Right cardiac atrium (tissue), 5 donors: ENCODE results near the gene FAIM2. TPM values are rescaled to one million over a fixed set of nuclear protein-coding genes. Genes with fewer than 3 reads are reported as not detected.

Experiments
- ATAC-seq, 2 donors: fragments of 200-7000 bp; cut with Tn5 transposase; one replicate each; pipeline versions ENCODE4 v1.8.0 to v1.9.1; 2020; ENCODE audit warnings: moderate library complexity in 2 of 2, mild to moderate bottlenecking in 1 of 2
- DNase-seq, 3 donors: peaks; one replicate each; pipeline ENCODE4 v3.0.0-alpha.2; 2020
- H3K27ac ChIP-seq: one replicate; pipeline ENCODE4 v1.5.1; 2013; ENCODE audit warnings: mild to moderate bottlenecking, low read length, control low read depth, moderate library complexity
- H3K27me3 ChIP-seq: one replicate; pipeline ENCODE4 v1.6.1; 2013; ENCODE audit not compliant: control insufficient read depth, insufficient read depth
- H3K4me1 ChIP-seq: one replicate; pipeline ENCODE4 v1.6.1; 2013; ENCODE audit warnings: low read length; ENCODE audit not compliant: control insufficient read depth, insufficient read depth
- H3K4me3 ChIP-seq: one replicate; pipeline ENCODE4 v1.5.1; 2013; ENCODE audit warnings: low read length, control low read depth
- H3K9me3 ChIP-seq: one replicate; pipeline ENCODE4 v1.6.1; 2013; ENCODE audit warnings: low read length; ENCODE audit not compliant: control insufficient read depth
- WGBS: extraction: QIAGEN DNeasy Blood & Tissue Kit; methylation state at CpG from one replicate; pipeline ENCODE4 v1.1.7; 2013; 5-methylcytosine and 5-hydroxymethylcytosine counted together
- intact Hi-C, 4 donors: fragments of 100-400 bp; cut with DNase I; formaldehyde crosslinking; loops; one replicate each; pipeline versions ENCODE4 v1.11.0 to v1.14.0; 2022 to 2023
- polyA plus RNA-seq: library from polyadenylated mRNA; stranded (reverse); fragments of 200-250 nt; gene quantifications from one replicate; pipeline ENCODE4 v1.2.3, GENCODE V29; 2013
- total RNA-seq, 4 donors: library from RNA; stranded (reverse); fragmentation: NEBNext Ultra II Directional; extraction: Animal tissue kit (Norgen Biotek cat#: 25700); gene quantifications; one replicate each; pipeline ENCODE4 v1.2.1, GENCODE V29; 2021
- donor health status: healthy with polysubstance abuse.
- donor health status: DM: no; HTN: yes; CAD: no.
- donor health status: DM: no; HTN: no; CAD: no.
- donor health status: DM: no; HTN: yes; CAD: no; lungs with severe emphysema.
- donor health status: DM: yes; HTN: yes; CAD: no.

The FAIM2 gene
- total and polyA plus RNA-seq, 5 donors: 10.4 to 37.4 (median 23.7) TPM

DNA sequence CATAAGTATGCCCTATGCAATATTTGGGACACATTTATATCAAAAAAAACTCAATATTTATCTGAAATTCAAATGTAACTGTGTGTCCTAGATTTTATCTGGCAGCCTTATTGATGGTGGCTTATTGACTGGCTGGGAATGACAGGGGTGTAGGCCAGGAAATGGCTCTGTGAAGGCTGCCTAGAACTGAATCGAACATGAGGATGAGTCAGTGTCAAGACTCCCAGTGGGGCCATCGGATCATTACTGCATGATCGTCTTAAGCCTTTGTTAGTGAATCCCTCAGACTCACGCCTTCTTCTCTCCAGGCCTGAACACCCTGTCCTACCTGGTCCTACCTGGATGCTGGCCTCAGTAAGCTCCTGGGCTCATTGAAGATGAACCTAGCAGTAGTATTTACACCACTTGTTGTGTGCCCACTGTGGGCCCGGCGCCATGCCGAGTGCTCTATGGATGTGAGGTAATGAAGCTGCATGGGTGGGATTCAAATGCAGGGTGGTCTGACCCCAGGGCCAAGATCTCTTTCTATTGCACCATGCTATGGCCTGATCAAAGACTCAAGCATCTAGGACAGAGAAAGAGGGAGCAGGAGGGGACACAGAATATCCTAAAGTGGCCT, 21.0 kb upstream of the FAIM2 start:
- intact Hi-C loops: no loop called here
- H3K9me3 ChIP-seq: no peaks in the 10 kb centered on the region
- no peaks in the 10 kb centered on the region for H3K27me3 ChIP-seq
- no peak overlapping the region for H3K4me3 ChIP-seq
- H3K27ac ChIP-seq: no peak overlapping the region
- H3K4me1 ChIP-seq: peaks cover 4% of the 10 kb centered on the region
- ATAC-seq (no peak), DNase-seq (no peak)
- 77% methylated on average over 7 of the region's 7 CpGs for WGBS

DNA sequence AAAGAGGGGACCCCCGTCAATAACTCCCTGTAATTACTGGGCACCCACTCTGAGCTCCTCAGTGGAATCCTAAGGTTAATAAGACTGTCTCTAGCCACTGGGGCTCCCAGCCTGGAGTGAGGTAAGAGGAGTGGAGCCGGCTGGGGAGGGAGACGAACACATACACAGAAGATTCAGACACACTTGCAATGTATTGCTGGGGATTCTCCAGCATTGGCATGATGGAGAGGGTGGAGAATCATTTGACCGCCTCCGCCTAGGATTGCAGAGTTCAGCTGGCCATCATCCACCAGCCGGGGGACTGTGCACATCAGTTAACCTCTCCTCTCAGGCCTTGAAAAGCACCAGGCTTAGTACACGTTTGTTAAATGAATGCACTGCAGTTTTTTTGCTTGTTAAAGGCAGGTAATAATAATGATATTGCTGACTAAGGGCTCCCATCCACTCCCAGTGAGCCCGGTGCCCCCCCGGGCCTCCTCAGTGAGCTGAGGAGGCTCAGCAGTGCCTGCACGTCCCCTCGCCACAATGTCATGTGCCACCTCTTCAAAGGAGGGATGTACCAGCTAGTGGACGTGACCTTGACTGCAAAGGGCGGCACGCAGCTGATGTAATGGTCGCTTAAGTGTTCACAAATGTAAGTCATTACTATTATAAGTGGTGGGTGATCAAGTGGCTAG, 20.3 kb upstream of the FAIM2 start:
- Histone ChIP-seq H3K4me3 (no peak overlapping the region), H3K4me1 (peaks cover 2% of the 10 kb centered on the region), H3K9me3 (no peaks in the 10 kb centered on the region), H3K27me3 (no peaks in the 10 kb centered on the region), H3K27ac (peak overlapping the region; percentile 14)
- peak; percentile 38 to 44 for ATAC-seq
- 75% methylated on average over 15 of the region's 15 CpGs for WGBS
- intact Hi-C loops: no loop called here
- DNase-seq: peak; percentile 63 to 80 (median 73)

DNA sequence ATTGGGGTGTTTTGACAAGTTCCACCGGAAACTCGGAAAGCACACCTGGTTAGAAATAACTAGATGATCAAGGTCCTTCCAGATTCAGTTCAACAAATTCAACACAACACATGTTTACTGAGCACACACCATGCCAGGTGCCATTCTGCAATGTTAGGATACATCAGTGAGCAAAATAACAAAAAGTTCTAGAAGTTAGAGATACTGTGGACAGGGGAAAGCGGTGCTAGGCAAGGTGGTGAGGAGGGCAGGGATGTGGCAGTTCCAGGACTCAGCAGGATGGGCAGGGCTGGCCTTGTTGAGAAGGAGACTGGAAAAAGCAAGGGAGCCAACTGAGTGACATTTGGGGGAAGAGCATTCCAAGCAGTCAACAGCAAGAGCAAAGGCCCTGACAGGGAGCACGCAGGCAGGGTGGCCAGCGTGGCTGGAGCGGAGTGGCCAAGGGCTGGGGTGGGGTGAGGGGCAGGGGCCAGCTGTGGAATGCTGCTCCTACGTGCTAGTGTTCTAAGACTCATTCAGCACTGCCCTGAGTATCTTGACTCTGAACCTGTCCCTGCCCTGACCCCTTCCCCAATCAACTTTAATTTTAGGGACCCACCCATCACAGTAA, 19.4 kb upstream of the FAIM2 start:
- H3K27ac ChIP-seq: peak overlapping the region; percentile 69

DNA sequence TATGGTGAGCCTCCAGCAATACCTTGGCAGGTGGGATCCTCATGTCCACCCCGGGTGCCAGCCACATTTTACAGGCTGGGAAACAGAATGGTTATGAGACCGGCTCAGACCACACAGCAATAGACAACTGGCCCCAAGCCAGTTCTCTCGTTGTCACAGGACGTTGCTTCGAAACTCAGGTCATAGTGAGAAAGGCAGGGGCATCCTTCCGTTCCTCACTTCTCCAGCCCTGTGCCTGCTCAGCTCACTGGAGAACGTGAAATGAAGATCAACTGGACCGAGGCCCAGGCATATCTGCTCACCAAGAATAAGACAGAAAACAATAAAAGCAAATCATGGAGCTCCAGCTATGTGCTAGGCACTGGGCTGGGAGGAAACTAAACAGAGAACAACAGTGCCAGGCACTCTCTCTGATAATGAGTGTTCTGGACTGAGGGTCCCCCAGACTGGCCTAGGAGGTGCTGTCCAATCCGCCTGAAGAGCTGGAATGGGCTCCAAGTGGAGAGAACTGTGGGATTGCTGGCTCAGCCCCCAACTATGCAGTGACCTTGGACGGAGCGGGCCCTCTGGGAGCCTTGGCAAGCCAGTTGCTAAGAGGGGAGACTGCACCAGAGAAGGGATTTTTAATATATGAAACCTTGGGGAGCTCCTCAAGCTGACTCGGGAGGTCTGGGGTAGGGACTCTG, 18.8 kb upstream of the FAIM2 start:
- 43% methylated on average over 12 of the region's 12 CpGs for WGBS
- Histone ChIP-seq H3K9me3 (no peaks in the 10 kb centered on the region), H3K4me3 (no peak overlapping the region), H3K4me1 (peaks cover 2% of the 10 kb centered on the region), H3K27me3 (no peaks in the 10 kb centered on the region), H3K27ac (peak overlapping the region; percentile 69)
- intact Hi-C loops: no loop called here
- DNase-seq (peak; percentile 75 to 92 (median 91)), ATAC-seq (peak; percentile 77 to 86)

More for the DNA sequence above, 19.4 kb upstream of the FAIM2 start:
- DNase-seq: peak; percentile 79 to 92 (median 92)
- peak; percentile 83 to 89 for ATAC-seq
- Histone ChIP-seq H3K9me3 (no peaks in the 10 kb centered on the region), H3K27me3 (no peaks in the 10 kb centered on the region), H3K4me1 (peaks cover 2% of the 10 kb centered on the region), H3K4me3 (no peak overlapping the region)
- intact Hi-C loops: no loop called here
- WGBS: 62% methylated on average over 7 of the region's 7 CpGs

- ATAC-seq: peak in 1 of 2 donors; percentile 8
- Histone ChIP-seq H3K4me3 (no peak overlapping the region), H3K27ac (peak overlapping the region; percentile 40), H3K9me3 (no peaks in the 10 kb centered on the region), H3K4me1 (peaks cover 2% of the 10 kb centered on the region), H3K27me3 (no peaks in the 10 kb centered on the region)
- WGBS: 63% methylated on average over 6 of the region's 6 CpGs
- intact Hi-C loops: no loop called here
- no peak for DNase-seq
These were observed 18.2 kb upstream of the FAIM2 start for GRCh38 chr12:49921936-49922335.

DNA sequence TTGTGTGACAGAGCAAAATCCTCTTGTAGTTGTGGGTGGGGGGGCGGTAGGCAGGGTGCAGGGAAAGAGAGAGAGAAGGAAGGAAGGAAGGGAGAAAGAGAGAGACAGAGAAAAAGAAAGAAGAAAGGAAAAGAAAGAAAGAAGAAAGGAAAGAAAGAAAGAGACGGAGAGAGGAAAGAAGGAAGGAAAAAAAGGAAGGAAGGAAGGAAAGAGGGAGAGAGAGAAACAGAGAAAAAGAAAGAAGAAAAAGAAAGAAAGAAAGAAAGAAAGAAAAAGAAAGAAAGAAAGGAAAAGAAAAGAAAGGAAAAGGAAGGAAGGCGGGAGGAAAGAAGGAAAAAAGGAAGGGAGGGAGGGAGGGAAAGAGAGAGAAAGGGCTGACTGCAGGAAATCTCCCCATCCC, 17.6 kb upstream of the FAIM2 start:
- intact Hi-C loops: no loop called here
- WGBS: 72% methylated on average over 3 of the region's 3 CpGs
- no peak for DNase-seq
- H3K27me3 ChIP-seq: no peaks in the 10 kb centered on the region
- peaks cover 2% of the 10 kb centered on the region for H3K4me1 ChIP-seq
- ATAC-seq: no peak
- H3K4me3 ChIP-seq: no peak overlapping the region
- no peaks in the 10 kb centered on the region for H3K9me3 ChIP-seq
- H3K27ac ChIP-seq: no peak overlapping the region

GRCh38 chr12:49920915-49921286, 17.2 kb upstream of the FAIM2 start:
- DNase-seq (no peak), ATAC-seq (no peak)
- Histone ChIP-seq H3K4me3 (no peak overlapping the region), H3K27me3 (no peaks in the 10 kb centered on the region), H3K27ac (no peak overlapping the region), H3K4me1 (peaks cover 2% of the 10 kb centered on the region), H3K9me3 (no peaks in the 10 kb centered on the region)
- intact Hi-C loops: no loop called here
- WGBS: 88% methylated on average over 3 of the region's 3 CpGs

DNA sequence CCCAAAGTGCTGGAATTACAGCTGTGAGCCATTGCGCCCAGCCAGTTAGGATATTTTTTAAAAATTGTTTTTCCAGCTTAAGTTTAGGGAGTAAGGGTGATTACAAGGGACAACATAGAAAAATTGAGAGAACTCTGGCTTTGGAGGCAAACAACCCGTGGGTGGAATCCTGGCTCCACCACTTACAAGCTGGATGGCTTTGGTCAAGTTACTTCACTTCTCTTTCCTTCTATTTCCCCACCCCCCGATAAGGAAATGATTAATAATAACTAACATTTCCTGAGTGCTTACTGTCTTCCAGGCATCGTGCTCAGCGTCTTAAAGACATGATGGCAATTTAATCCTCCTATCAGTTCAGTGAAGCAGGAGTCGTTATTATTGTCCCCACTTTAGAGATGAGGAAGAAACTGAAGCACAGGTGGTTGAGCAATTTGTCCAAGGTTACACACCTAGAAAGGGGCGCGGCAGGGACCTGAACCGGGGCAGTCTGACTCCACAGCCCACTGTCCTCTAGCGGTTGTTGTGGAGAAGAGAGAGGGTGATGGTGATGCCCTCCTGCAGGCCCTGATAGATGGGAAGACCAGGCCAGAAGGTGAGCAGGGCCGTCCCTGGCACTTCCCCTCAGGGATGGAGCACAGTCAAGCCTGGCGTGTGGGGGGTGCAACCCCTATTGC, 16.7 kb upstream of the FAIM2 start:
- peak; percentile 19 to 42 for ATAC-seq
- DNase-seq: peak in 2 of 3 donors; percentile 62 to 77
- WGBS: 50% methylated on average over 12 of the region's 12 CpGs
- Histone ChIP-seq H3K9me3 (no peaks in the 10 kb centered on the region), H3K4me1 (peaks cover 2% of the 10 kb centered on the region), H3K27ac (peak overlapping the region; percentile 0), H3K4me3 (no peak overlapping the region), H3K27me3 (no peaks in the 10 kb centered on the region)
- intact Hi-C loops: no loop called here

DNA sequence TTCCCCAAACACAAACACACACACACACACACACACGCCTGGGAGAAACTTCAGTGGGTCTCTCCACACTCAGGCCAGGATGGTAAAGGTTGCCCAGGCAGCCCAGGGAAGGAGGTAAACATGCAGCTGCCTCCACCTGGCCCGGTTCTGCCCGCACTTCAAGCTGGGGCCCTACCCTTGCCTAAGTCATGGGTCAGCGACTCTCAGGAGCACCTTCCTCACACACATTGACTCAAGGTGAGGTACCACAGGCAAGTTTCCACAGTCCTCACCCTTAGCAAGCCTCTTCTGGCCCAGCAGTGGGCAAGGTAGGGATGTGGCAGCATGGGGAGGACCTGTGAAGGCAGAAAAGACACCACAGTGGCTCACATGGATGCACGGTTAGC, 14.1 kb upstream of the FAIM2 start:
- ATAC-seq (no peak), DNase-seq (no peak)

DNA sequence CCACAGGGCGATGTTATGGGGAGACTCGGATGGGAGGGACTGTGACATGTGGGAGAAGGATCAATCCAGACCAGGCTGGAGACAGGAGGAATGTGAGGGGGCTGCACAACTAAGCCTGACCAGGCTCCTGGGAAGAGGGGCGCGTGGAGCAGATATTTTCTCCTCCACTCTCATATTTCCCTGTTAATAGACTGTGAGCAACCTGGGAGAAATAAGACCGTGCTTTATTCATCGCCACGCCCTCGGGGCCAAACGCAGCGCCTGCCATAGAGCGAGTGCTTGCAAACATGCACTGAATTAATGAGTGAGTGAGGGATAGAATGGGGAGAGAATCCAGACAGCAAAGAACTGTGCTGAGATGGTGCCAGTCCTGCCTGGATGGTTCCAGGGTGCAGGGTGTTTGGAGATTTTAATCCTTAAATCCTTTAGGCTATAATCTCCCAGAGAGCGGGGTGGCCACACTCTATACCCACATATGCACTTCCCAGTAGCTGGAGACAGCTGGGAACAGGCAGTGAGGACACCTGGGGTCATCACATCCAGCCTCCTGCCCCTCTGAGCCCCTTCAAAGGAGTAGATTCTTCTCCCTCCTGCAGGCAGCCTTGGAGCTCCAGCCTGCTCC, 13.6 kb upstream of the FAIM2 start:
- 92% methylated on average over 12 of the region's 12 CpGs for WGBS
- H3K27me3 ChIP-seq: no peaks in the 10 kb centered on the region
- H3K4me3 ChIP-seq: no peak overlapping the region
- no peak overlapping the region for H3K27ac ChIP-seq
- DNase-seq (no peak), ATAC-seq (no peak)
- intact Hi-C loops: no loop called here
- peaks cover 6% of the 10 kb centered on the region for H3K4me1 ChIP-seq
- H3K9me3 ChIP-seq: no peaks in the 10 kb centered on the region

More for the DNA sequence above, 14.1 kb upstream of the FAIM2 start:
- no peaks in the 10 kb centered on the region for H3K27me3 ChIP-seq
- intact Hi-C loops: no loop called here
- WGBS: 89% methylated on average over 5 of the region's 5 CpGs
- H3K4me3 ChIP-seq: no peak overlapping the region
- H3K27ac ChIP-seq: no peak overlapping the region
- no peaks in the 10 kb centered on the region for H3K9me3 ChIP-seq
- peaks cover 6% of the 10 kb centered on the region for H3K4me1 ChIP-seq
